Neural cell (in vitro differentiated cells): Measurements from ENCODE around the gene CCR6.

Experiments
- EP300 ChIP-seq: fragments of 450-650 bp; conservative IDR thresholded peaks from 2 replicates; pipeline ENCODE4 v1.6.1; 2014; ENCODE audit warnings: antibody characterized with exemption, mild to moderate bottlenecking, moderate library complexity; ENCODE audit not compliant: poor library complexity, severe bottlenecking
- EZH2 ChIP-seq: fragments of 200-600, 300-800 bp; shearing (Covaris generic), sonication (generic); IDR thresholded peaks from 2 replicates; pipeline ENCODE4 v1.6.1; 2014; ENCODE audit warnings: antibody characterized with exemption, low read length, borderline replicate concordance, mild to moderate bottlenecking; ENCODE audit not compliant: insufficient read depth, poor library complexity, severe bottlenecking
- MXI1 ChIP-seq: fragments of 450-650 bp; conservative IDR thresholded peaks from 2 replicates; pipeline ENCODE4 v1.6.1; 2014; ENCODE audit warnings: antibody characterized with exemption, mild to moderate bottlenecking; ENCODE audit not compliant: poor library complexity, severe bottlenecking
- POLR2AphosphoS5 ChIP-seq: IDR thresholded peaks from 2 replicates; pipeline ENCODE4 v1.6.1; 2012
- SMC3 ChIP-seq: fragments of 450-650 bp; conservative IDR thresholded peaks from 2 replicates; pipeline ENCODE4 v1.6.1; 2014; ENCODE audit warnings: antibody characterized with exemption, mild to moderate bottlenecking, moderate library complexity; ENCODE audit not compliant: poor library complexity
- TF ChIP-seq, protein P1 (sequence below): fragments of 450-650 bp; IDR thresholded peaks from 2 replicates; pipeline ENCODE4 v1.5.1; 2014; ENCODE audit warnings: antibody characterized with exemption, mild to moderate bottlenecking, moderate library complexity; ENCODE audit not compliant: poor library complexity, severe bottlenecking
- TF ChIP-seq, protein P2 (sequence below): IDR thresholded peaks from 2 replicates; pipeline ENCODE4 v1.6.1; 2012; ENCODE audit warnings: borderline replicate concordance

DNA sequence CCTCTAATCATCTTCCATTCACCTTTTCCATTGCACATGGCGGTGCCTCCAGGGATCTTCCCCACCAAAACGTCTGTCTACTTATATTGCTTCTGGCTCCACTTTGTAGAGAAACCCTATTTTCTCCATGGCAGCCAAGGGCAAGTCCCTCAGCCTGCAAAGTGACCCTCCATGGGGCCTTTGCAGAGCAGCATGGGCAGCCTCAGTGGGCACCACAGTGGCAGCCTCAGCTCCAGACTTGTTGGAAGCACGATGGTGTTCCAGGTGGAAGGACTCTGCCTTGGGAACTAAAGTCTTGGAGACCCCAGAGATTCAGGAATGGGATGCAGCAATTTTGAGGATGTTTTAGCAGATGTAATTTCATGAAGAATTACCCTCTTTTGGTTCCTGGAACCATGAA, 18.5 kb upstream of the CCR6 start:
- TF ChIP-seq, protein P1, sequence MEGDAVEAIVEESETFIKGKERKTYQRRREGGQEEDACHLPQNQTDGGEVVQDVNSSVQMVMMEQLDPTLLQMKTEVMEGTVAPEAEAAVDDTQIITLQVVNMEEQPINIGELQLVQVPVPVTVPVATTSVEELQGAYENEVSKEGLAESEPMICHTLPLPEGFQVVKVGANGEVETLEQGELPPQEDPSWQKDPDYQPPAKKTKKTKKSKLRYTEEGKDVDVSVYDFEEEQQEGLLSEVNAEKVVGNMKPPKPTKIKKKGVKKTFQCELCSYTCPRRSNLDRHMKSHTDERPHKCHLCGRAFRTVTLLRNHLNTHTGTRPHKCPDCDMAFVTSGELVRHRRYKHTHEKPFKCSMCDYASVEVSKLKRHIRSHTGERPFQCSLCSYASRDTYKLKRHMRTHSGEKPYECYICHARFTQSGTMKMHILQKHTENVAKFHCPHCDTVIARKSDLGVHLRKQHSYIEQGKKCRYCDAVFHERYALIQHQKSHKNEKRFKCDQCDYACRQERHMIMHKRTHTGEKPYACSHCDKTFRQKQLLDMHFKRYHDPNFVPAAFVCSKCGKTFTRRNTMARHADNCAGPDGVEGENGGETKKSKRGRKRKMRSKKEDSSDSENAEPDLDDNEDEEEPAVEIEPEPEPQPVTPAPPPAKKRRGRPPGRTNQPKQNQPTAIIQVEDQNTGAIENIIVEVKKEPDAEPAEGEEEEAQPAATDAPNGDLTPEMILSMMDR, result no peak
- TF ChIP-seq POLR2AphosphoS5, result no peak
- TF ChIP-seq EP300, result no peak
- no peak for TF ChIP-seq SMC3
- TF ChIP-seq EZH2, result no peak
- no peak for TF ChIP-seq MXI1
- TF ChIP-seq, protein P2, sequence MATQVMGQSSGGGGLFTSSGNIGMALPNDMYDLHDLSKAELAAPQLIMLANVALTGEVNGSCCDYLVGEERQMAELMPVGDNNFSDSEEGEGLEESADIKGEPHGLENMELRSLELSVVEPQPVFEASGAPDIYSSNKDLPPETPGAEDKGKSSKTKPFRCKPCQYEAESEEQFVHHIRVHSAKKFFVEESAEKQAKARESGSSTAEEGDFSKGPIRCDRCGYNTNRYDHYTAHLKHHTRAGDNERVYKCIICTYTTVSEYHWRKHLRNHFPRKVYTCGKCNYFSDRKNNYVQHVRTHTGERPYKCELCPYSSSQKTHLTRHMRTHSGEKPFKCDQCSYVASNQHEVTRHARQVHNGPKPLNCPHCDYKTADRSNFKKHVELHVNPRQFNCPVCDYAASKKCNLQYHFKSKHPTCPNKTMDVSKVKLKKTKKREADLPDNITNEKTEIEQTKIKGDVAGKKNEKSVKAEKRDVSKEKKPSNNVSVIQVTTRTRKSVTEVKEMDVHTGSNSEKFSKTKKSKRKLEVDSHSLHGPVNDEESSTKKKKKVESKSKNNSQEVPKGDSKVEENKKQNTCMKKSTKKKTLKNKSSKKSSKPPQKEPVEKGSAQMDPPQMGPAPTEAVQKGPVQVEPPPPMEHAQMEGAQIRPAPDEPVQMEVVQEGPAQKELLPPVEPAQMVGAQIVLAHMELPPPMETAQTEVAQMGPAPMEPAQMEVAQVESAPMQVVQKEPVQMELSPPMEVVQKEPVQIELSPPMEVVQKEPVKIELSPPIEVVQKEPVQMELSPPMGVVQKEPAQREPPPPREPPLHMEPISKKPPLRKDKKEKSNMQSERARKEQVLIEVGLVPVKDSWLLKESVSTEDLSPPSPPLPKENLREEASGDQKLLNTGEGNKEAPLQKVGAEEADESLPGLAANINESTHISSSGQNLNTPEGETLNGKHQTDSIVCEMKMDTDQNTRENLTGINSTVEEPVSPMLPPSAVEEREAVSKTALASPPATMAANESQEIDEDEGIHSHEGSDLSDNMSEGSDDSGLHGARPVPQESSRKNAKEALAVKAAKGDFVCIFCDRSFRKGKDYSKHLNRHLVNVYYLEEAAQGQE, result no peak
